ENCODE measurements around the gene PTPRD. TPM values are rescaled to one million over a fixed set of nuclear protein-coding genes. Genes with fewer than 3 reads are reported as not detected.

The PTPRD gene
- total RNA-seq, 1 donor from 2014 or later: 5.7 TPM

- H3K4me1 Mint-ChIP-seq (ENCODE audit: low read depth): no peaks in the 10 kb centered on the region
- TF ChIP-seq CTCF (IDR thresholded peaks at IDR 0.05): no peak
- H3K27me3 Mint-ChIP-seq (ENCODE audit: low read depth): peaks cover 5% of the 10 kb centered on the region
- DNase-seq (ENCODE audit: low spot score): no peak
- no peaks in the 10 kb centered on the region for H3K36me3 Mint-ChIP-seq (ENCODE audit: low read depth)
- H3K27ac Mint-ChIP-seq (ENCODE audit: unreplicated experiment): no peak overlapping the region
- no peaks in the 10 kb centered on the region for H3K9me3 Mint-ChIP-seq (ENCODE audit: low read depth)
- no peak overlapping the region for H3K4me3 Mint-ChIP-seq (ENCODE audit: unreplicated experiment)
Measured at GRCh38 chr9:9186086-9186485, 1426.7 kb downstream of the PTPRD start.

- H3K9me3 Mint-ChIP-seq (ENCODE audit: low read depth): no peaks in the 10 kb centered on the region
Measured at GRCh38 chr9:9182431-9182830, 1430.4 kb downstream of the PTPRD start.

GRCh38 chr9:9177081-9177480 is 1435.7 kb downstream of the PTPRD start:
- no peaks in the 10 kb centered on the region for H3K9me3 Mint-ChIP-seq (ENCODE audit: low read depth)
- H3K36me3 Mint-ChIP-seq (ENCODE audit: low read depth): no peaks in the 10 kb centered on the region
- TF ChIP-seq CTCF (IDR thresholded peaks at IDR 0.05): no peak
- H3K27me3 Mint-ChIP-seq (ENCODE audit: low read depth): peaks cover 4% of the 10 kb centered on the region
- no peak overlapping the region for H3K27ac Mint-ChIP-seq (ENCODE audit: unreplicated experiment)
- no peak for DNase-seq (ENCODE audit: low spot score)
- no peaks in the 10 kb centered on the region for H3K4me1 Mint-ChIP-seq (ENCODE audit: low read depth)
- no peak overlapping the region for H3K4me3 Mint-ChIP-seq (ENCODE audit: unreplicated experiment)

More at GRCh38 chr9:9182431-9182830, 1430.4 kb downstream of the PTPRD start:
- peaks cover 9% of the 10 kb centered on the region for H3K27me3 Mint-ChIP-seq (ENCODE audit: low read depth)
- TF ChIP-seq CTCF (IDR thresholded peaks at IDR 0.05): no peak
- no peaks in the 10 kb centered on the region for H3K4me1 Mint-ChIP-seq (ENCODE audit: low read depth)
- H3K36me3 Mint-ChIP-seq (ENCODE audit: low read depth): no peaks in the 10 kb centered on the region
- no peak overlapping the region for H3K27ac Mint-ChIP-seq (ENCODE audit: unreplicated experiment)
- no peak overlapping the region for H3K4me3 Mint-ChIP-seq (ENCODE audit: unreplicated experiment)
- DNase-seq (ENCODE audit: low spot score): no peak

GRCh38 chr9:9174358-9174757 is 1438.4 kb downstream of the PTPRD start:
- Mint-ChIP-seq H3K9me3 (ENCODE audit: low read depth) (no peaks in the 10 kb centered on the region), H3K27me3 (ENCODE audit: low read depth) (peaks cover 3% of the 10 kb centered on the region), H3K27ac (ENCODE audit: unreplicated experiment) (no peak overlapping the region), H3K4me1 (ENCODE audit: low read depth) (no peaks in the 10 kb centered on the region), H3K4me3 (ENCODE audit: unreplicated experiment) (no peak overlapping the region), H3K36me3 (ENCODE audit: low read depth) (no peaks in the 10 kb centered on the region)
- no peak for TF ChIP-seq CTCF (IDR thresholded peaks at IDR 0.05)
- no peak for DNase-seq (ENCODE audit: low spot score)

- no peak overlapping the region for H3K4me3 Mint-ChIP-seq (ENCODE audit: unreplicated experiment)
- no peak for TF ChIP-seq CTCF (IDR thresholded peaks at IDR 0.05)
- peaks cover 2% of the 10 kb centered on the region for H3K27me3 Mint-ChIP-seq (ENCODE audit: low read depth)
- no peaks in the 10 kb centered on the region for H3K4me1 Mint-ChIP-seq (ENCODE audit: low read depth)
- H3K36me3 Mint-ChIP-seq (ENCODE audit: low read depth): no peaks in the 10 kb centered on the region
- H3K27ac Mint-ChIP-seq (ENCODE audit: unreplicated experiment): no peak overlapping the region
- DNase-seq (ENCODE audit: low spot score): no peak
- H3K9me3 Mint-ChIP-seq (ENCODE audit: low read depth): no peaks in the 10 kb centered on the region
Measured at GRCh38 chr9:9173264-9173663, 1439.5 kb downstream of the PTPRD start.

Measured in chondrocyte (in vitro differentiated cells).